Skin of body (tissue), 2 donors: ENCODE data around the gene JAK2. TPM values are rescaled to one million over a fixed set of nuclear protein-coding genes. Genes with fewer than 3 reads are reported as not detected.
"Not testable (repeated sequence)": the region's sequence is repeated elsewhere in the genome, so short reads cannot be mapped to it uniquely, and the experiment has no call there.

Experiments used
- DNase-seq: peaks from one replicate; lab custom pipeline; 2025; lab: John Stamatoyannopoulos, UW
- total RNA-seq: library from RNA; depleted of rRNA; stranded (reverse); fragments of >200 nt; gene quantifications from one replicate; pipeline ENCODE4 v1.2.3, GENCODE V29; 2014

JAK2 gene
- total RNA-seq, 1 donor from 2014 or later: 20.9 TPM

- no peak for DNase-seq
Observed at GRCh38 chr9:5041390-5042115, 56.5 kb downstream of the JAK2 start.

DNA sequence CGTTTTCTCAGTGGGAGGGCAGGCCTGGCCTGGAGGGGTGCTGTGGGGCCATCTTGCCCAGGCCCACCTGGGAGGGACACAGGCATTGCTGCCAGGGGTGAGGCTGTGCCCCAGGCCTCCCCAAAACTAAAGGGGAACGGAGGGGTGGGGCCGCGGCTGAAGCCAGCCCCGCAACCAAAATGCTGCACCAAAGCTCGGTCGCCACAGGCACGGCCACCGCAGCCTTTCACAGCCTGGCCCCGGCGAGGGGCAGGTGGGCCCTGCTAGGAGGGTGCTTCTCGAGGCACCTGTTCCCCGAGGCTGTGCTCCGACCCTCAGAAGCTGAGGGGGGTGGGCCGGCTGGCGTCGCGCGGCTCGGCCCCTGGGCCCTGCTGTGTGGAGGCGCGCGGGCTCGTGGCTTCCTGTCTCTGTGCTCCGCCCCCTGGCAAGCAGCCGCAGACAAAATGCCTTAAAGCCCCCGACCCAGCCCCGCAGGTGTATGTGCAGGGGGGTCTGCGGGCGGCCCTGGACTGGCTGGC lies 57.6 kb downstream of the JAK2 start:
- DNase-seq: no peak

DNA sequence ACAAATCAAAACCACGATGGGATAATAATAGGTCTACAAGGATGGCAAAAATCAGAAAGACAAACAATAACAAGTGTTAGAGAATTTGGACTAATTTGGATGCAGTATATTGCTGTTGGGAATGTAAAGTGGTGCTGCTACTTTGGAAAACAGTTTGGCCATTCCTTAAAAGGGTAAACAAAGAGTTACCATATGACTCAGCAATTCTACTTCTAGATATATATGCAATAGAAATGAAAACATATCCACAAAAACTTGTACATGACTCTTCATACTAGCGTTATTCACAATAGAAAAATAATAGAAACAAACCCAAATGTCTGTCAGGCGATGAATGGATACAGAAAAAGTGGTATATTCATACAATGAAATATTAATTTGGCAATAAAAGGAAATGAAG lies 58.3 kb downstream of the JAK2 start:
- DNase-seq: no peak

DNA sequence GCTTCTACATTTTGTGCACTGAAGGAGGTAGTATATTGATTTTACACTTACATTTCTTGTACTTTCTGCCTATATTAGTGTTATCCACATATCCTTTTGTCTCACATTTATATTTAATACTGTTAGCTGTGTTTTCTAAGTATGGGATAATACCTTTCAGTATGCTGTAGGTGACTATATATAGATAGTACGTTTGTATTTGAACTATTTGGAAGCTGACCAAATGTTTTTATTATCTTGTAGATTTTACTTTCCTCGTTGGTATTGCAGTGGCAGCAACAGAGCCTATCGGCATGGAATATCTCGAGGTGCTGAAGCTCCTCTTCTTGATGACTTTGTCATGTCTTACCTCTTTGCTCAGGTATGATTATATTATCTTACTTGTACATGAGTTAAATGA lies 59.1 kb downstream of the JAK2 start:
- DNase-seq: no peak

GRCh38 chr9:5052838-5053237 lies 67.8 kb downstream of the JAK2 start:
- no peak for DNase-seq

DNA sequence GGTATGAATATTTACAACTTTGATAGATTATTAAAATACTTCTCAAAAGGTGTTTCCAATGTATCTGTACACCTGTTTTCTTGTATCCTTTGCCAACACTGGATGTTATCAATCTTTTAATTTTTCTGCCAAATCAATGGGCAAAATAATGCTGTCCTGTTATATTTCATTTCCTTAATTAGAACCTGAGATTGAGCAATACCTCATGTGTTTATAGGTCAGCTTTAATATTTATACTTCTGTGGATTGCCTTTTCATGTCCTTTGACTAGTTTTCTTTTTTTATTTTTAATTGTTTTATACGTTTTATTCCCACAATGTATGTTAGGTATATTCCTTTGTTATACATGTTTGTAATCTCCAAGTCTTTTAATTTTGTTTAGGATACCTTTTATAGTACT lies 77.6 kb downstream of the JAK2 start:
- no peak for DNase-seq

DNA sequence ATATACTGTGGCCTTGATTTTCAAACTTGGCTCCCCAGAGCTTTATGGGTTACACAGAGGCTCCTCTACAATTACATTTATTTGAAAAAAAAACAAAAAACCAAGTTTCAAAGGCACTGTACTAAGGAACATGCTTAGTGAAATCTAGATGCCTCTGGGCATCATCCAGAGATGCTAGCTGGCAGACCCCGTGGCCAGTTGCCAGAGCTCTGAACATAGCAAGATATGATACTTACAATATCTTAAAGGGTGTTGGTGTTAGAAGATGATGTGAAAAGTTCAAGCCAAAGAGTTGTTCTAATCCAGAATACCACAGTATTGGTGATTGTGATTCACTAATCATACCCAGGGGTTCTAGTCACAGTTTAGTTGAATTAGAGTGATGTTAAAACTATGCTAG lies 87.8 kb downstream of the JAK2 start:
- no peak for DNase-seq

DNA sequence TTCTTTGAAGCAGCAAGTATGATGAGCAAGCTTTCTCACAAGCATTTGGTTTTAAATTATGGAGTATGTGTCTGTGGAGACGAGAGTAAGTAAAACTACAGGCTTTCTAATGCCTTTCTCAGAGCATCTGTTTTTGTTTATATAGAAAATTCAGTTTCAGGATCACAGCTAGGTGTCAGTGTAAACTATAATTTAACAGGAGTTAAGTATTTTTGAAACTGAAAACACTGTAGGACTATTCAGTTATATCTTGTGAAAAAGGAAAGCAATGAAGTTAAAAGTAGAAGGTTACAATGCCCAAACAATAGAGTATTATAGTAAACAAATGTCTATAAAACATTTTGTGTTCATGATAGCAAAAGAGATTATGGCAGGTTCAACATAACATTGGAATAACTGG lies 88.6 kb downstream of the JAK2 start:
- DNase-seq: no peak

GRCh38 chr9:5085993-5086392 lies 100.9 kb downstream of the JAK2 start:
- DNase-seq: no peak

GRCh38 chr9:5089737-5090136 lies 104.7 kb downstream of the JAK2 start:
- DNase-seq: no peak

- DNase-seq: no peak
Observed at GRCh38 chr9:5095795-5096194, 110.7 kb downstream of the JAK2 start.

DNA sequence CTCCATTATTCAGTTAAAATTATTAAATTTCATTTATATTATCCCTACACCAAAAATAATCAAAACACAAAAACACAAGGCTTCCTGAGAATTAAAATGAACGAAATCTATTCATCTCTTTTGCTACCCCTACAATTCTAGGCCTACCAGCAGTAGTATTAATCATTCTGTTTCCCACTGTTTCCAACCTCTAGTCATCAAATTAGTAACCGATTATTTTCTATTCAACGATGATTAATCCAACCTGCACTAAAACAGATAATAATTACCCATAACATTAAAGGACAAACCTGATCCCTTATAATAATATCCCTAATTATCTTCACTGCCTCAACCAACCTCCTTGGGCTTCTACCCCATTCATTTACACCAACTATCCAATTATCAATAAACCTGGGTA lies 114.4 kb downstream of the JAK2 start:
- no peak for DNase-seq

DNA sequence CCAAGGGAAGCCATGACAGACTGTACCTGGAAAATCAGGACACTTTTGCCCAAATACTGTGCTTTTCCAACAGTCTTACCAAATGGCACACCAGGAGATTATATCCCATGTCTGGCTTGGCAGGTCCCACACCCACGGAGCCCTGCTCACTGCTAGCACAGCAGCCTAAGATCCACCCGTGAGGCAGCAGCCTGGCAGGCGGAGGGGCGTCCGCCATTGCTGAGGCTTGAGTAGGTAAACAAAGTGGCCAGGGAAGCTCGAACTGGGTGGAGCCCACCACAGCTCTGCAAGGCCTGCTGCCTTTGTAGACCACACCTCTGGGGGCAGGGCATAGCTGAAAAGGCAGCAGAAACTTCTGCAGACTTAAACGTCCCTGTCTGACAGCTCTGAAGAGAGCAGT lies 116.1 kb downstream of the JAK2 start:
- DNase-seq: not testable (repeated sequence)

DNA sequence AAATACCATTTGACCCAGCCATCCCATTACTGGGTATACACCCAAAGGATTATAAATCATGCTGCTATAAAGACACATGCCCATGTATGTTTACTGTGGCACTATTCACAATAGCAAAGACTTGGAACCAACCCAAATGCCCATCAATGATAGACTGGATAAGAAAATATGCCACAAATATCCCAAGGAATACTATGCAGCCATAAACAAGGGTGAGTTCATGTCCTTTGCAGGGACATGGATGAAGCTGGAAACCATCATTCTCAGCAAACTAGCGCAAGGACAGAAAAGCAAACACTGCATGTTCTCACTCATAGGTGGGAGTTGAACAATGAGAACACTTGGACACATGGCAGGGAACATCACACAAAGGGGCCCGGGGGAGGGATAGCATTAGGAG lies 121.4 kb downstream of the JAK2 start:
- DNase-seq: not testable (repeated sequence)

GRCh38 chr9:5110867-5111681 lies 126.0 kb downstream of the JAK2 start:
- DNase-seq: no peak

DNA sequence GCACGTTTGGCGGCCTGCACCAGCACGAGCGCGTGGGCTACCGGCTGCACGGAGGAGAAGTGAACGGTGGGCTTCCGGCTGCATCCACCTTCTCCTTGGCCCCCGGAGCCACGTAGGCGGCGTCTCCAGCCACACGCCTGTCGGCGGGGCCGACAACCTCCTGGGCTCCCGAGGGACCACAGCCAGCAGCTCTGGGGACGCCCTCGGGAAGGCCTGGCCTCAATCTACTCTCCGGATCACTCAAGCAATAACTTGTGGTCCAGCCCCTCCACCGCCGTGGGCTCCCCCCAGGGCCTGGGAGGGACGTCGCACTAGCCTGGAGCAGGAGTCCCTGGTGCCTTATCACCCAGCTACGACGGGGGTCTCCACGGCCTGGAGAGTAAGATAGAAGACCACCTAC lies 126.6 kb downstream of the JAK2 start:
- no peak for DNase-seq

- no peak for DNase-seq
Observed at GRCh38 chr9:5112109-5112592, 127.1 kb downstream of the JAK2 start.

GRCh38 chr9:5112646-5113045 lies 127.6 kb downstream of the JAK2 start:
- no peak for DNase-seq

DNA sequence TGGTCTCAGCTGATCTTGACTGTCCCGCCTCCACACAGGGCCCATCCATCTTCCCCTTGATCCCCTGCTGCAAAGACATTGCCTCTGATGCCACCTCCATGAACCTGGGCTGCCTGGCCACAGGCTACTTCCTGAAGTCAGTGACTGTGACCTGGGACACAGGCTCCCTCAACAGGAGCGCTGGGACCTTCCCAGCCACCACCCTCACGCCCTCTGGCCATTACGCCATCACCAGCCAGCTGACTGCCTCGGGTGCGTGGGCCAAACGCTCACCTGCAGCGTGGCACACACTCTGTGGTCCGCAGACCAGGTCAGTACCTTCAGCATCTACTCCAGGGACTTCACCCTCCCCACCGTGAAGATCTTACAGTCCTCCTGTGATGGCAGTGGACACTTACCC lies 128.5 kb downstream of the JAK2 start:
- no peak for DNase-seq

GRCh38 chr9:5113994-5114748 lies 129.1 kb downstream of the JAK2 start:
- DNase-seq: no peak

- no peak for DNase-seq
Observed at GRCh38 chr9:5122116-5122515, 137.0 kb downstream of the JAK2 start.

GRCh38 chr9:5122516-5122915 lies 137.4 kb downstream of the JAK2 start:
- DNase-seq: no peak
